Keratinocyte (primary cell): Measurements from ENCODE around the gene OTOF. TPM values are rescaled to one million over a fixed set of nuclear protein-coding genes. Genes with fewer than 3 reads are reported as not detected.

Experiments
- DNase-seq: peaks from one replicate; pipeline ENCODE4 v3.0.0-alpha.2; 2011; ENCODE audit warnings: low read depth, missing footprints, low spot score
- FAIRE-seq: peaks from 2 replicates; lab custom pipeline; 2011; peaks lifted over from hg19 to GRCh38; lab: Jason Lieb, UNC
- H2AFZ ChIP-seq: 2 replicates; pipeline ENCODE4 v1.6.0; 2012; ENCODE audit warnings: low read length, control low read depth, inconsistent platforms; ENCODE audit not compliant: control insufficient read depth
- H3K27ac ChIP-seq: 2 replicates; pipeline ENCODE4 v1.5.1; 2011; ENCODE audit warnings: low read length; ENCODE audit not compliant: control insufficient read depth, insufficient read depth
- H3K27me3 ChIP-seq: 3 replicates; pipeline ENCODE4 v1.6.0; 2011; ENCODE audit warnings: low read length; ENCODE audit not compliant: control insufficient read depth, insufficient read depth; ENCODE audit errors: extremely low read depth
- H3K36me3 ChIP-seq, 2 experiments: 2 replicates in 1 of 2; 3 replicates in 1 of 2; pipeline ENCODE4 v1.5.1; 2011; ENCODE audit warnings: low read length in 2 of 2, mild to moderate bottlenecking in 1 of 2; ENCODE audit not compliant: control insufficient read depth in 2 of 2, insufficient read depth in 2 of 2; ENCODE audit errors: extremely low read depth in 1 of 2
- H3K4me1 ChIP-seq: 3 replicates; pipeline ENCODE4 v1.5.1; 2011; ENCODE audit warnings: low read length; ENCODE audit not compliant: control insufficient read depth, insufficient read depth; ENCODE audit errors: extremely low read depth
- H3K4me2 ChIP-seq: 3 replicates; pipeline ENCODE4 v1.6.0; 2011; ENCODE audit warnings: low read depth, low read length; ENCODE audit not compliant: control insufficient read depth, insufficient read depth; ENCODE audit errors: extremely low read depth
- H3K4me3 ChIP-seq, 3 experiments: fragments of 200-600 bp in 1 of 3; sonication (generic) in 1 of 3; 2 replicates in 2 of 3; 3 replicates in 1 of 3; pipeline ENCODE4 v1.5.1; 2011 to 2016; ENCODE audit warnings: low read length in 3 of 3, mild to moderate bottlenecking in 3 of 3, control low read depth in 2 of 3, inconsistent platforms in 1 of 3, low read depth in 1 of 3, mixed read lengths in 1 of 3, mixed run types in 1 of 3, moderate library complexity in 1 of 3; ENCODE audit not compliant: control insufficient read depth in 2 of 3, insufficient read depth in 2 of 3; ENCODE audit errors: extremely low read depth in 1 of 3
- H3K79me2 ChIP-seq: 2 replicates; pipeline ENCODE4 v1.6.0; 2012; ENCODE audit warnings: low read length; ENCODE audit not compliant: control insufficient read depth, insufficient read depth
- H3K9ac ChIP-seq: 3 replicates; pipeline ENCODE4 v1.6.0; 2011; ENCODE audit warnings: low read length; ENCODE audit not compliant: control insufficient read depth, insufficient read depth; ENCODE audit errors: extremely low read depth
- H3K9me1 ChIP-seq: 3 replicates; pipeline ENCODE4 v1.6.0; 2011; ENCODE audit warnings: low read length; ENCODE audit not compliant: control insufficient read depth, insufficient read depth; ENCODE audit errors: extremely low read depth
- H3K9me3 ChIP-seq: 2 replicates; pipeline ENCODE4 v1.5.1; 2012; ENCODE audit warnings: low read depth, low read length; ENCODE audit not compliant: control insufficient read depth
- H4K20me1 ChIP-seq: 3 replicates; pipeline ENCODE4 v1.6.0; 2011; ENCODE audit warnings: low read length; ENCODE audit not compliant: control insufficient read depth, insufficient read depth; ENCODE audit errors: extremely low read depth
- EZH2 ChIP-seq: IDR thresholded peaks from one replicate; pipeline ENCODE4 v1.6.1; 2012; ENCODE audit warnings: inconsistent platforms, mild to moderate bottlenecking, low read length, moderate library complexity
- dilution Hi-C: fragments of 300-500 bp; cut with MboI; formaldehyde crosslinking; loops from one replicate; pipeline ENCODE4 v1.7.0; 2020; ENCODE audit warnings: low sequenced_read_pairs; ENCODE audit not compliant: extremely low pct_ligation_motif_present
- polyA plus RNA-seq, 5 experiments: library from polyadenylated mRNA; depleted of rRNA in 3 of 5; stranded (reverse) in 3 of 5; stranded (forward) in 1 of 5; unstranded in 1 of 5; fragments of >200 nt; gene quantifications; 1 replicate in 1 of 5; 2 replicates in 3 of 5; 3 replicates in 1 of 5; pipeline versions ENCODE4 v1.2.1 to v1.2.3, GENCODE V29; 2011 to 2012; ENCODE audit warnings: missing spikeins in 2 of 5, low read depth in 1 of 5, low replicate concordance in 1 of 5
- TF ChIP-seq, protein P1 (sequence below), 3 experiments: IDR thresholded peaks in 1 of 3; conservative IDR thresholded peaks in 1 of 3; optimal IDR thresholded peaks in 1 of 3; 2 replicates in 2 of 3; 3 replicates in 1 of 3; pipeline versions ENCODE3 to v1.5.1; 2011; ENCODE audit warnings: low read length in 3 of 3, mild to moderate bottlenecking in 3 of 3, moderate library complexity in 2 of 3, control low read depth in 1 of 3, inconsistent platforms in 1 of 3; ENCODE audit not compliant: insufficient read depth in 2 of 3; ENCODE audit errors: extremely low read depth in 1 of 3

Gene OTOF
- polyA plus RNA-seq, 1 donor (not counting 4 experiments of a cell fraction or from before 2014, with no cell fraction given), result not detected

DNA sequence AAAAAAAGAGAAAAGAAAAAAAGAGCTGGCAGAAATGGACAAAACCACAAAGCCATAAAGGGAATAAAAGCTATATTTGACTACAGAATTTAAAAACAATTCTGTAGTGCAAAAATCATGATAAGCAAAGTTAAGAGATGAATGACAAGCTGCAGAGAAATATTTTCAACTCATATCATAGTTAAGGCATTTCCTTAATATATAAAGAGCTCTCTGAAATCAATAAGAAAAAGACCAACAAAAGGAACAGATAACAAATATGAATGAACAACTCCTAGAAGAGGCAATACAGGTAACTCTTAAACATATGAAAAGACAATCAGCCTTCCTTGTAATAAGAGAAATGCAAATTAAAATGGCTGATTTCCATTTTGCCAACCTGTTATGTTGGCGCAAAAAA, 26.2 kb downstream of the OTOF start:
- H4K20me1 ChIP-seq, result no peaks in the 10 kb centered on the region
- peaks cover 5% of the 10 kb centered on the region for H3K27me3 ChIP-seq
- H3K9me1 ChIP-seq, result no peaks in the 10 kb centered on the region
- H3K36me3 ChIP-seq, result no peaks in the 10 kb centered on the region
- H3K79me2 ChIP-seq, result no peaks in the 10 kb centered on the region
- dilution Hi-C loops, result no loop called here
- H3K4me3 ChIP-seq, result no peak overlapping the region
- no peak overlapping the region for H3K27ac ChIP-seq
- no peaks in the 10 kb centered on the region for H3K4me1 ChIP-seq
- DNase-seq (no peak), FAIRE-seq (no peak)
- H3K4me2 ChIP-seq, result no peak overlapping the region
- TF ChIP-seq EZH2, result no peak
- TF ChIP-seq, protein P1, sequence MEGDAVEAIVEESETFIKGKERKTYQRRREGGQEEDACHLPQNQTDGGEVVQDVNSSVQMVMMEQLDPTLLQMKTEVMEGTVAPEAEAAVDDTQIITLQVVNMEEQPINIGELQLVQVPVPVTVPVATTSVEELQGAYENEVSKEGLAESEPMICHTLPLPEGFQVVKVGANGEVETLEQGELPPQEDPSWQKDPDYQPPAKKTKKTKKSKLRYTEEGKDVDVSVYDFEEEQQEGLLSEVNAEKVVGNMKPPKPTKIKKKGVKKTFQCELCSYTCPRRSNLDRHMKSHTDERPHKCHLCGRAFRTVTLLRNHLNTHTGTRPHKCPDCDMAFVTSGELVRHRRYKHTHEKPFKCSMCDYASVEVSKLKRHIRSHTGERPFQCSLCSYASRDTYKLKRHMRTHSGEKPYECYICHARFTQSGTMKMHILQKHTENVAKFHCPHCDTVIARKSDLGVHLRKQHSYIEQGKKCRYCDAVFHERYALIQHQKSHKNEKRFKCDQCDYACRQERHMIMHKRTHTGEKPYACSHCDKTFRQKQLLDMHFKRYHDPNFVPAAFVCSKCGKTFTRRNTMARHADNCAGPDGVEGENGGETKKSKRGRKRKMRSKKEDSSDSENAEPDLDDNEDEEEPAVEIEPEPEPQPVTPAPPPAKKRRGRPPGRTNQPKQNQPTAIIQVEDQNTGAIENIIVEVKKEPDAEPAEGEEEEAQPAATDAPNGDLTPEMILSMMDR (optimal IDR thresholded peaks at IDR 0.05 in 1 of 3, IDR thresholded peaks at IDR 0.05 in 1 of 3, conservative IDR thresholded peaks at IDR 0.05 in 1 of 3; ENCODE audit: extremely low read depth in 1 of 3, insufficient read depth in 2 of 3, low read length in 3 of 3), result no peak
- no peak overlapping the region for H2AFZ ChIP-seq
- no peak overlapping the region for H3K9ac ChIP-seq
- no peaks in the 10 kb centered on the region for H3K9me3 ChIP-seq

DNA sequence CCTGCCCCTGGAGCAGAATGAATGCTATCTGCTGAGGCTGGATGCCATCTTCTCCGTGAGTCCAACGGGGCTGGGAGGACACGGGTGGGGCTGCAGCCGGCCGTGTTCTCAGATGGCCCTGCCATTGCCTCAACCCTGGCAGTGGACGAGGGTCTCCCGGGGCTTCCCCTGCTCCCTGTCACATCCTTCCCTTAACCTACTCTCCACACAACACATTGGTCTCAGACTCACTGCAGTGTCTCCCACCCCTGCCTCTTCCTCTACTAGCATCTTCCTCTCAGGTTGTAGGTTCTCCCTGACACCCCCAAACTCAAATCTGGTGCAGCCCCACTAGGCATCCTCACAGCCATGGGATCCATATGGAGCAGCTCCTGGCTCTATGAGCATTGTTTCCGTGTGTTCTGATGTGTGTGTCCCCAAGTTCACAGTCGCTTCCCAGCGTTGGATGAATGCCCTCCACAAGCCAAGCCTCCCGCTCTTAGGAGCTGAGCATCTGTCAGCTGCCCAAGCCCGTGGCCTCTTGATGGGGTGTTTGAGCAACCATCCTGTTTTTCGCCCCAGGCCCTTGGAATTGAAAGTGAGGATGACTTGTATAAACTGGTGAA, 27.8 kb downstream of the OTOF start:
- no peaks in the 10 kb centered on the region for H4K20me1 ChIP-seq
- no peaks in the 10 kb centered on the region for H3K9me3 ChIP-seq
- no peaks in the 10 kb centered on the region for H3K4me1 ChIP-seq
- FAIRE-seq, result no peak
- no peaks in the 10 kb centered on the region for H3K36me3 ChIP-seq
- no peaks in the 10 kb centered on the region for H3K9me1 ChIP-seq
- H3K79me2 ChIP-seq, result no peaks in the 10 kb centered on the region
- peaks cover 5% of the 10 kb centered on the region for H3K27me3 ChIP-seq
- no peak overlapping the region for H3K27ac ChIP-seq
- TF ChIP-seq, protein P1 (optimal IDR thresholded peaks at IDR 0.05 in 1 of 3, IDR thresholded peaks at IDR 0.05 in 1 of 3, conservative IDR thresholded peaks at IDR 0.05 in 1 of 3; ENCODE audit: extremely low read depth in 1 of 3, insufficient read depth in 2 of 3, low read length in 3 of 3), result no peak
- TF ChIP-seq EZH2, result no peak
- DNase-seq, result no peak
- H3K9ac ChIP-seq, result no peak overlapping the region
- no peak overlapping the region for H3K4me2 ChIP-seq
- H2AFZ ChIP-seq, result no peak overlapping the region
- no peak overlapping the region for H3K4me3 ChIP-seq
- dilution Hi-C loops, result no loop called here
